Lower leg skin (tissue), 3 donors: ENCODE measurements around the gene EIF2B4.

Experiments used
- CTCF ChIP-seq, 3 donors: fragments of 450-650 bp; IDR thresholded peaks; one replicate each; pipeline ENCODE4 v1.5.1; 2016; ENCODE audit warnings: antibody characterized with exemption in 3 of 3, mild to moderate bottlenecking in 3 of 3, moderate library complexity in 2 of 3
- POLR2A ChIP-seq, 2 donors: fragments of 450-650 bp; IDR thresholded peaks; one replicate each; pipeline ENCODE4 v1.6.1; 2016 to 2017; ENCODE audit warnings: antibody characterized with exemption in 2 of 2, mild to moderate bottlenecking in 1 of 2, moderate library complexity in 1 of 2

- TF ChIP-seq CTCF (IDR thresholded peaks at IDR 0.05) (no peak), POLR2A (IDR thresholded peaks at IDR 0.05) (no peak)
Measured at GRCh38 chr2:27376151-27376865, 6.2 kb upstream of the EIF2B4 start.
